GM12875 (cell line): Measurements from ENCODE around the gene PLCXD1.
"Not testable (repeated sequence)": the region's sequence is repeated elsewhere in the genome, so short reads cannot be mapped to it uniquely, and the experiment has no call there.

Experiments used
- H3K4me3 ChIP-seq: one replicate; pipeline ENCODE4 v1.5.1; 2011; ENCODE audit warnings: low read depth, low read length, control low read depth
- CTCF ChIP-seq: IDR thresholded peaks from 2 replicates; pipeline ENCODE4 v1.5.1; 2011; ENCODE audit warnings: low read depth, mild to moderate bottlenecking, control low read depth, inconsistent platforms, low read length, moderate library complexity, borderline replicate concordance; ENCODE audit not compliant: insufficient read depth

PLCXD1 gene

DNA sequence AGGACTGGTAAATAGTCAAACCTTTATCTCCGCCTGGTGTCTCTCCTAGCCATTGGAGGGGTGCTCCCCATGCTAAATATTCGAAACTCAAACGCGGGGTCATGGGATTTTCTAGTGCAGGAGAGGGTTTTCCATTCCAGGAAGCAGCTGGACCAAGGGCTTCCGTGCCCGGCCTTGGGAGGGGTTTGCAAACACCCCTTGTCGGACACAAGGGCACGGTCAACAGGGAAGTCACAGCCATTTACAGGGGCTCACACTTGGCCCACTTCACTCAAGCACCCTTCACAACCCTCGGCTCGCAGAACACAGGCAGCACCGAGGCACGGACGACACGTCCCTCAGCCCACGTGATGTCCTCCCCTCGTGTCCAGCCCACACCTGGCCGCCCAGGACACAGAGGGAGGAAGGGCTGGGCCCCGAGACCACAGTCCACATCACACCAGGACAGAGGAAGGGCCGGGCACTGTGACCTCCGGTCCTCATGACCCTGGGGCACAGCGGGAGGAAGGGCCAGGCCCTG, 10.3 kb upstream of the PLCXD1 start:
- no peak for TF ChIP-seq CTCF

DNA sequence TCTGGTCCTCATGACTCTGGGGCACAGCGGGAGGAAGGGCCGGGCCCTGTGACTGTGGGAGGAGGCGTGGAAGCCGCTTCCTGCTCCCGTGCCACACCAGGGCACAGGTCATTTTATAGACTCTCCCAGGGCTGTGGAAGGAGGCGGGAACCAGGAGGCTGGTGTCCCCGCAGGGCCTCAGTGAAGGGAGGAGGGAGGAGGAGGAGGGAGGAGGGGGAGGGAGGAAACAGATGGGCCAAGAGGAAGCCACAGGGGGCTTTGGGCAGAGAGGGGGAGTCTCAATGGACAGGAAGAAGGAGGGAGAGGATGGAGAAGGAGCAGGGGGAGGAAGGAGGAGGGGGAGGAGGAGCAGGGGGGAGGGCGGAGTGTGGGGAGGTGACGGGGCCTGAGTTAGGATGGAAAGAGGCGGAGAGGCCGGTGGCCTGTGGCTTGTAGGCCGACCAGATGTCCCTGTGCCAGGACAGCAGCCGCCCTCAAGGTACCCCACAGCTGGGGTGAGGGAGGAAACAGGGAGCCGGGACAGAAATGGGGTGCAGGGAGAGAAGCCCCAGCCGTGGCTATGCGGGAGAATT, 6.2 kb upstream of the PLCXD1 start:
- H3K4me3 ChIP-seq = no peak overlapping the region
- TF ChIP-seq CTCF = no peak

More for the DNA sequence above, 10.3 kb upstream of the PLCXD1 start:
- H3K4me3 ChIP-seq = no peak overlapping the region

GRCh38 chrX:275476-275966, 5.7 kb upstream of the PLCXD1 start:
- no peak for TF ChIP-seq CTCF
- H3K4me3 ChIP-seq = no peak overlapping the region

DNA sequence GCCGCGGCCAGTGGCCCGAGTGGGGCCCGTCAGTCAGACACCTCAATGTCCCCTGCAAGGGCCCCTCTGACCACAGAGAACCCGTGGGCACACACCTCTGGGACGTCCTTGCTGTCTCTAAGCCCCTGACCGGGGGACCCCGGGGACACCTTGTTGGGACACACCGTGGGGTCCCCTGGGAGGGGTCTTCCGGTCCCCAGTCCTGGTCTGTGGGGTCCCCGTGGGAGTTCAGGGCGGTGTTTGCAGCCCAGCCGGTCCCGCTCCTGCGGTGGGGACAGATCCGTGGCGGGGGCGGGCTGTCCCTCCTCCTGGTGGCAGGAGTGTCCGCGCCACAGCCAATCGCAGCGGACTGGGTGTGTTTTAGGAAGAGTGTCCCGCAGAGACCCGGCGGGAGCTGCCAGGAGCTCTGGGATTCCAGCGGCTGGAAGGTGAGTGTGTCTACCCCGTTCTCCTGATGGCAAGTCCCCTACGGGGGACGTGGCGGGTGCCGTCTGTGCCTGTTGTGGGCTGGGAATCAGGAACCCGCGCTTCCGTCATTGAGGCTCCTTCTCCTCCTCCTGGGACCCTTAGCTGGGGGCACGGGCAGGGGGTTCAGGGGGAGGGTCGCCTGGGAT, 5.1 kb upstream of the PLCXD1 start:
- peak overlapping the region; percentile 41 for H3K4me3 ChIP-seq

GRCh38 chrX:276581-277201, 4.5 kb upstream of the PLCXD1 start:
- no peak for TF ChIP-seq CTCF
- H3K4me3 ChIP-seq = peak overlapping the region; percentile 41

More for the DNA sequence above, 5.1 kb upstream of the PLCXD1 start:
- TF ChIP-seq CTCF = no peak

- not testable (repeated sequence) for H3K4me3 ChIP-seq
Observed at GRCh38 chrX:279757-280604, 1.2 kb upstream of the PLCXD1 start.

DNA sequence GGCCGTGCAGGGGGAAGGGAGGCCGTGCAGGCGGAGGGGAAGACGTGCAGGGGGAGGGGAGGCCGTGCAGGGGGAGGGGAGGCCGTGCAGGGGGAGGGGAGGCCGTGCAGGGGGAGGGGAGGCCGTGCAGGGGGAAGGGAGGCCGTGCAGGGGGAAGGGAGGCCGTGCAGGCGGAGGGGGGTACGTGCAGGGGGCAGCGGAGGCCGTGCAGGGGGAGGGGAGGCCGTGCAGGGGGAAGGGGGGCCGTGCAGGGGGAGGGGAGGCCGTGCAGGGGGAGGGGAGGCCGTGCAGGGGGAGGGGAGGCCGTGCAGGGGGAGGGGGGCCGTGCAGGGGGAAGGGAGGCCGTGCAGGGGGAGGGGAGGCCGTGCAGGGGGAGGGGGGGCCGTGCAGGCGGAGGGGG, 459 bp upstream of the PLCXD1 start:
- H3K4me3 ChIP-seq = not testable (repeated sequence)

DNA sequence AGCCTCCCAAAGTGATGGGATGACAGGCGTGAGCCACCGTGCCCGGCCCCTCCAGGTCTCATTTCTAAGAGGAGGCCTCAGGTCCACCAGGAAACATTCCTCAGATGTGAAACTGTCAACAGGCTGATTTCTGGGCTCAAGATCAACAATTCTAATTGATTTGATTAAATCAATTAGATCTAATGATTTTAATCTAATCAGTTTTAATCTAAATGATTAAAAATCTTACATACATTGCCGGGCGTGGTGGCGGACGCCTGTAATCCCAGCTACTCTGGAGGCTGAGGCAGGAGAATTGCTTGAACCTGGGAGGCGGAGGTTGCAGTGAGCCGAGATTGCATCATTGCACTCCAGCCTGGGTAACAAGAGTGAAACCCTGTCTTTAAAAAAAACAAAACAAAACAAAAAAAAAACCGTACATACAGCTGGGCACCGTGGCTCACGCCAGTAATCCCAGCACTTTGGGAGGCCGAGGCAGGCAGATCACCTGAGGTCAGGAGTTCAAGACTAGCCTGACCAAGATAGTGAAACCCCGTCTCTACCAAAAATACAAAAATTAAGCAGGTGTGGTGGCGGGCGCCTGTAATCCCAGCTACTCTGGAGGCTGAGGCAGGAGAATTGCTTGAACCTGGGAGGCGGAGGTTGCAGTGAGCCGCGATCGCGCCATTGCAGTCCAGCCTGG, 960 bp downstream of the PLCXD1 start:
- H3K4me3 ChIP-seq = peak overlapping the region; percentile 58
